ENCODE results near the gene GOLGA1. TPM values are rescaled to one million over a fixed set of nuclear protein-coding genes. Genes with fewer than 3 reads are reported as not detected.

The GOLGA1 gene
- total RNA-seq, 2 experiments from 2014 or later: 19.0 to 19.2 TPM

- Histone ChIP-seq H3K4me1 (ENCODE audit: insufficient read depth, low read length, poor library complexity, severe bottlenecking) (peaks cover 20% of the 10 kb centered on the region), H3K4me3 (ENCODE audit: low read depth, low read length, poor library complexity, severe bottlenecking) (no peak overlapping the region), H4K20me1 (ENCODE audit: insufficient read depth, low read length) (no peaks in the 10 kb centered on the region; the same call in 1 of the 2 replicates), H2AFZ (ENCODE audit: low read length) (no peak overlapping the region), H3K9me3 (ENCODE audit: low read length) (no peaks in the 10 kb centered on the region), H3K27ac (ENCODE audit: low read depth, low read length, poor library complexity, severe bottlenecking) (peak overlapping the region; percentile 52), H3K4me2 (ENCODE audit: low read length) (peak overlapping the region; percentile 50), H3K79me2 (ENCODE audit: insufficient read depth, low read depth, low read length) (no peaks in the 10 kb centered on the region), H3K9me2 (ENCODE audit: insufficient read depth, low read length) (no peaks in the 10 kb centered on the region), H3K36me3 (ENCODE audit: insufficient read depth, low read length) (peaks cover 62% of the 10 kb centered on the region)
- CTCF ChIA-PET (ENCODE audit: unreplicated experiment): no interaction called here
- DNase-seq (ENCODE audit: low spot score): peak; percentile 39
- POLR2A ChIA-PET: no interaction called here
- intact Hi-C loops (cut with micrococcal nuclease; ENCODE audit: unreplicated experiment): no loop called here
- BruUV-seq (replicated peaks): no TSS peak
- TF ChIP-seq, protein P1, sequence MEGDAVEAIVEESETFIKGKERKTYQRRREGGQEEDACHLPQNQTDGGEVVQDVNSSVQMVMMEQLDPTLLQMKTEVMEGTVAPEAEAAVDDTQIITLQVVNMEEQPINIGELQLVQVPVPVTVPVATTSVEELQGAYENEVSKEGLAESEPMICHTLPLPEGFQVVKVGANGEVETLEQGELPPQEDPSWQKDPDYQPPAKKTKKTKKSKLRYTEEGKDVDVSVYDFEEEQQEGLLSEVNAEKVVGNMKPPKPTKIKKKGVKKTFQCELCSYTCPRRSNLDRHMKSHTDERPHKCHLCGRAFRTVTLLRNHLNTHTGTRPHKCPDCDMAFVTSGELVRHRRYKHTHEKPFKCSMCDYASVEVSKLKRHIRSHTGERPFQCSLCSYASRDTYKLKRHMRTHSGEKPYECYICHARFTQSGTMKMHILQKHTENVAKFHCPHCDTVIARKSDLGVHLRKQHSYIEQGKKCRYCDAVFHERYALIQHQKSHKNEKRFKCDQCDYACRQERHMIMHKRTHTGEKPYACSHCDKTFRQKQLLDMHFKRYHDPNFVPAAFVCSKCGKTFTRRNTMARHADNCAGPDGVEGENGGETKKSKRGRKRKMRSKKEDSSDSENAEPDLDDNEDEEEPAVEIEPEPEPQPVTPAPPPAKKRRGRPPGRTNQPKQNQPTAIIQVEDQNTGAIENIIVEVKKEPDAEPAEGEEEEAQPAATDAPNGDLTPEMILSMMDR (conservative IDR thresholded peaks at IDR 0.05; ENCODE audit: low read length): no peak
- TF ChIP-seq EZH2phosphoT487 (IDR thresholded peaks at IDR 0.05; ENCODE audit: borderline replicate concordance, low read depth, low read length): no peak
Observed at GRCh38 chr9:124881138-124881743, 59.6 kb downstream of the GOLGA1 start.

DNA sequence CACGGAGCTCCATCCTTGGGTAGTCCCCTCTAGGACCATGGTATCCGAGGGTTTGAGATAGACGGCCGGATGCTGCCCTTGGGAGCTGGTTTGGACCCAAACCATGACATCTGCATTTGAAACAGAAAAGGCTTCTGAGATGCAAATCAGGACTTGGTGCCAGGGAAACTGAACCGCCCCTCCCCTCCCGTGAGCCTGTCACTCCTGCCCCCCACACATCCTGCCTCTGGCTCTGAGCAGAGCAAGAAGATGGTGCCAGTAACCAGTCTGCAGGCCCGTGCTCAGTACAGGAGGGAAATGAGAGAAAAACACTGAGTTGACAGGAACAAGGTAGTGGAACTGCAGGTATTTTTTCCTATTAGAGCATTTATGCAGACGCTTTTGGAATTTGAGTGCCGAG lies 60.4 kb downstream of the GOLGA1 start:
- peak overlapping the region; percentile 50 for H3K4me2 ChIP-seq (ENCODE audit: low read length)
- intact Hi-C loops (cut with micrococcal nuclease; ENCODE audit: unreplicated experiment): no loop called here
- CTCF ChIA-PET (ENCODE audit: unreplicated experiment): no interaction called here

More for the DNA sequence above, 60.4 kb downstream of the GOLGA1 start:
- no peaks in the 10 kb centered on the region; the same call in 1 of the 2 replicates for H3K79me2 ChIP-seq (ENCODE audit: insufficient read depth, low read depth, low read length)
- no peaks in the 10 kb centered on the region for H3K9me3 ChIP-seq (ENCODE audit: low read length)
- peaks cover 20% of the 10 kb centered on the region for H3K4me1 ChIP-seq (ENCODE audit: insufficient read depth, low read length, poor library complexity, severe bottlenecking)
- H3K27ac ChIP-seq (ENCODE audit: low read depth, low read length, poor library complexity, severe bottlenecking): peak overlapping the region; percentile 52
- TF ChIP-seq EZH2phosphoT487 (IDR thresholded peaks at IDR 0.05; ENCODE audit: borderline replicate concordance, low read depth, low read length): no peak
- TF ChIP-seq, protein P1 (conservative IDR thresholded peaks at IDR 0.05; ENCODE audit: low read length): no peak
- POLR2A ChIA-PET: interaction anchor here (0.5 to 1.4 kb wide), 2 partner anchors 11 to 13 kb away, joined by 3 to 4 read pairs; no protein-coding TSS in a partner anchor
- DNase-seq (ENCODE audit: low spot score): peak; percentile 70
- no TSS peak for BruUV-seq (replicated peaks)
- no peaks in the 10 kb centered on the region; the same call in 1 of the 2 replicates for H4K20me1 ChIP-seq (ENCODE audit: insufficient read depth, low read length)
- H2AFZ ChIP-seq (ENCODE audit: low read length): no peak overlapping the region
- no peak overlapping the region for H3K4me3 ChIP-seq (ENCODE audit: low read depth, low read length, poor library complexity, severe bottlenecking)
- peaks cover 62% of the 10 kb centered on the region for H3K36me3 ChIP-seq (ENCODE audit: insufficient read depth, low read length)
- no peaks in the 10 kb centered on the region for H3K9me2 ChIP-seq (ENCODE audit: insufficient read depth, low read length)
